Measurements from ENCODE around the gene CARD19.

CARD19 gene

DNA sequence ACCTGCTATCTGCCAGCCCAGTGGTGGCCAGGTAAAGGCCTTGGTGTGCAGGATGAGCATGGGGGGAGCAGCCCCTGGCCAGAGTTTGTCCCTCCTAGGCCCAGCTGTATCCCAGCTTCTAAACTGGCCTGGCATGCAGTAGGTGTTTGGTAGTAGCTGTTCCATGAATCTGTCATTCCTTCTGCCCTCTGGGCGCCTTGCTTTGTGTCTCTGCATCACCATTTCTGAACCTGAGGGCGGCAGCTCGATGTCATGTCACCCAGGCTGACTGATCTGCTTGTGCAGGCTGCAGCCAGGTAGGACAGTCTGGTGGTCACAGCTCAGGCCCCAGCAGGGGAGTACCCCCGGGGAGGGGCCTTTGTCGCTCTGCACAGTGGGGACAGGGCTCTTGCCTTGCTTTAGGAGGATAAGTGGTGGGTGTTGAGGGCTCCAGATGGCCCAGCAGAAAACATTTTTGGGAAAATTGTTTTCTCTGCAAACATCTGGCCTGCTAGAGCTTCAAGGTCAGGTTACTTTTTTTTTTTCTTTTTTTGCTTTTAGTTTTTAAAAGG is 42.2 kb upstream of the CARD19 start:
- no peak overlapping the region for H3K27ac ChIP-seq
- TF ChIP-seq CTCF (conservative IDR thresholded peaks at IDR 0.05) = no peak

- H3K27ac ChIP-seq = no peak overlapping the region
- no peak for TF ChIP-seq CTCF (conservative IDR thresholded peaks at IDR 0.05)
Observed at GRCh38 chr9:93054758-93055704, 41.0 kb upstream of the CARD19 start.

GRCh38 chr9:93057042-93057702 is 38.8 kb upstream of the CARD19 start:
- H3K27ac ChIP-seq = no peak overlapping the region
- no peak for TF ChIP-seq CTCF (conservative IDR thresholded peaks at IDR 0.05)

DNA sequence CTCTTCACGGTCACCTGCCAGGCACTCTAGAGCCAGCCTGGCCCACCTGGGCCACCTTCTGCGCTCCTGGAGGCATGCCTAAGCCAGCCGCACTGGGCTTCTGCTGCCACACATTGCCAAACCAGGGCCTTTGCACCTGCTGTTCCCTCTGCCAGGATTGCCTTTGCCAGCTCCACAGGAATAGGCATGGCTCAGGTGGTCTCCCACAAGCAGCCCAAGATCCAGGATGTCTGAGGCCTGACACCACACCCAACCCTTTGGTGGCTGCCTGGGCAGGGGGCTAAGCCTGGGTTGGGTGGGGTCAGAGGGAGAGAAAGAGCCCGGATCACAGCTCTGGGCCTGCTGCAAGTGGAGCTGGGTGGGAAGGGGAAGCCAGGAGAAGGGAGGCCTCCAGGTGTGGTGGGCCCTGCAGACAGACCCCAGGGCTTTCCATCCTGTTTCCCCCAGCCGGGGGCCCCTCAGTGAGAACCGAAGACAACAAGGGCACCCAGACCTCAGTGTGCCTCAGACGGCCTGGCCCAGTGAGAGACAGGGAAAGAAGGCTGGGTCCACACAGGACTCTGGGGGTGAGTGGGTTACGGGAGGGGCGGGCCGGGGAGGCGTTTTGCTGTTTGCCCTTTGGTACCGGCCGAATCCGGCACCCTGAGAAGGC is 38.2 kb upstream of the CARD19 start:
- no peak for TF ChIP-seq CTCF (conservative IDR thresholded peaks at IDR 0.05)
- H3K27ac ChIP-seq = no peak overlapping the region

- TF ChIP-seq CTCF (conservative IDR thresholded peaks at IDR 0.05) = no peak
- peak within 1 kb of the TSS; percentile 5; the same call in 1 of the 2 replicates for H3K27ac ChIP-seq
Observed at GRCh38 chr9:93058355-93059010, 37.5 kb upstream of the CARD19 start, which contains the start of gene SUSD3. SUSD3 (plus strand) TSS chr9:93058701; CDS start chr9:93058743, 42 bp downstream.

DNA sequence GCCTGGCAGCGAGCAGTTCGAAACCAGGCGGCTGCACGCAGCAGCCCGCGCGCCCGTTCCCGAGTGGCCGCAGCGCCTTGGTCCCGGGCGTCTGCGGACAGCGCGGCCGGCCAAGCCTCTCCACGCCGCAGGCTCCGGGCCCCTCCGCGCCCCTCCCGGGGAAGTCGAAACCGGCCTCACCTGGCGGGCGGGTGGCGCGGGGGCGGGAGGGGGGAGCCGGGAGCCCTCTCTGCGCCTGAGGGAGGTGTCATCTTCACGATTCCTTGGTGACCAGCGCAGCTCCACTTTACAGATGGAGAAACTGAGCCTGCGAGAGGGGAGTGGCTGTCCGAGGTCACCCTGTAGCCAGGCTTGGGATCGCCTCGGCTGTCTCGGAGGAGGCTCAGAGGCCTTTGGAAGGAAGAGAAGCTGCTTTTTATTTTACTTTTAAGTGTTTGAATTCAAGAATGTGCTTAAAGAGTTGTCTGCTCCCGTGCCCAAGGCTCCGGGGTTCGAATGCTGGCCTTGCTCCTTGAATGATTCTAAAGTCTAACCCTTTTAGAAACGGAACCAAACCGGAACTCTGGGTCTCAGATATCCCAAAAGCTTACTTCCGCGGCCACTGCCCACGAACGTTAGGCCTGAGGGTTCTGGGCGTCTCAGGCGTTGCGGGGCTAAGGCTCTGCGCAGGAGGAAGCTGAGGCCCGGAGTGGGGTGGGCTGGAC is 36.9 kb upstream of the CARD19 start:
- H3K27ac ChIP-seq = peak overlapping the region; percentile 5; the same call in 1 of the 2 replicates
- no peak for TF ChIP-seq CTCF (conservative IDR thresholded peaks at IDR 0.05)

Measured in VCaP (cell line).